Activated naive CD4-positive, alpha-beta T cell treated with anti-CD3 and anti-CD28 coated beads for 36 hours (primary cell): ENCODE results near the gene GSG1. TPM values are rescaled to one million over a fixed set of nuclear protein-coding genes. Genes with fewer than 3 reads are reported as not detected.

Experiments used
- CTCF ChIA-PET: fragments of 350-600 bp; sonication (Branson Sonifier 250); formaldehyde crosslinking; loops from one replicate; lab custom pipeline; 2021; ENCODE audit warnings: antibody characterized with exemption; lab: Charles Lee
- DNase-seq: peaks from one replicate; pipeline ENCODE4 v3.0.0-alpha.2; 2020
- H3K27ac Mint-ChIP-seq: one replicate; pipeline ENCODE4 v1.8.0; 2021; ENCODE audit warnings: mild to moderate bottlenecking, mixed read lengths
- H3K27me3 Mint-ChIP-seq: one replicate; pipeline ENCODE4 v1.8.0; 2021; ENCODE audit warnings: low read depth, mixed read lengths
- H3K36me3 Mint-ChIP-seq: one replicate; pipeline ENCODE4 v1.8.0; 2021; ENCODE audit warnings: low read depth, mixed read lengths
- H3K4me1 Mint-ChIP-seq: one replicate; pipeline ENCODE4 v1.8.0; 2021; ENCODE audit warnings: low read depth, mixed read lengths
- H3K4me3 Mint-ChIP-seq: one replicate; pipeline ENCODE4 v1.8.0; 2021; ENCODE audit warnings: mild to moderate bottlenecking, moderate library complexity, mixed read lengths
- H3K9me3 Mint-ChIP-seq: one replicate; pipeline ENCODE4 v1.8.0; 2021; ENCODE audit warnings: mixed read lengths
- intact Hi-C: fragments of 100-400 bp; cut with micrococcal nuclease; formaldehyde crosslinking; loops from one replicate; pipeline ENCODE4 v1.15.1; 2023
- total RNA-seq, 2 experiments: library from RNA; stranded (reverse); gene quantifications; one replicate each; pipeline ENCODE4 v1.2.3, GENCODE V29; 2021

Gene GSG1
- total RNA-seq, 2 experiments from 2014 or later, result not detected

DNA sequence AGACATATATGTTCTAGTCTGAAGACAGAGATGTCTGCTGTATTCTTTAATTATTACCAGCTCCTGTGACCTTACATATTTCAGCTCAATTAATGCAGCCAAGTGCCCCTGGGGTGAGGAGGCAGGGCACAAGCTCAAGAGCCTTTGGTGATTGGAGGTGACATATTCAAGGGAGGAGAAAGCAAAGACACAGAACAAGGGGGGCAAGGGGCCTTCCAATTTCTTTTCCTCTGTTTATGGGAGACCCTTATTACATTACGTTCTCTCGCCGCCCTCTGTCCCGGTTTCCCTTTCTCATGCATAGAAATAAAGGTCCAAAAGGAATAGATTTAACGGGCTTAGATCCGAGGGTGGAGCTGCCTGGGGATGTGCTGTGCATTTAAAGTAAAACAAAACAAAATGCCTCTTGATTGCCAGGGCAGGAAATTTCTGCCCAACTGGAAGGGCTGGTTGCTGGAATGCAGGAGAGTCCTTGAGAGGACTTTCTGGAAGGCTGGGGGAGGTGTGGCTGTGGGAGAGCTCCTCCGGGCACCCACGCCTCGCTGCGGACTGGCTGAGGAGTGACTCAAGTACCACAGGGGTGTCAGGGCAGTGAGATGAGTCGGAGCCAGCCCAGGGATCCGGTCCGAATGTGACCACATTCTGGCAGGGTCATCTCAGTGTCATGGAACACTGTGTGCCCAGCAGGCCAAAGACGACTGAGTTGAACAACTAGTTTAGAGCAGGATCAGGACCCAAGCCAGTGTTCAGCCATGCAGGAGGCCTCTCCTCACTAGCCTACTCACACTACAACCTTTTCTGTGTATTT is 32.1 kb upstream of the GSG1 start:
- Mint-ChIP-seq H3K36me3 (no peaks in the 10 kb centered on the region), H3K27ac (no peak overlapping the region), H3K9me3 (no peaks in the 10 kb centered on the region), H3K4me1 (no peaks in the 10 kb centered on the region), H3K4me3 (no peak overlapping the region), H3K27me3 (no peaks in the 10 kb centered on the region)
- CTCF ChIA-PET, result interaction anchor here (0.7 kb wide), 1 partner anchor 67 kb away, joined by 3 read pairs; no protein-coding TSS in a partner anchor
- DNase-seq, result no peak
- intact Hi-C loops, result no loop called here

DNA sequence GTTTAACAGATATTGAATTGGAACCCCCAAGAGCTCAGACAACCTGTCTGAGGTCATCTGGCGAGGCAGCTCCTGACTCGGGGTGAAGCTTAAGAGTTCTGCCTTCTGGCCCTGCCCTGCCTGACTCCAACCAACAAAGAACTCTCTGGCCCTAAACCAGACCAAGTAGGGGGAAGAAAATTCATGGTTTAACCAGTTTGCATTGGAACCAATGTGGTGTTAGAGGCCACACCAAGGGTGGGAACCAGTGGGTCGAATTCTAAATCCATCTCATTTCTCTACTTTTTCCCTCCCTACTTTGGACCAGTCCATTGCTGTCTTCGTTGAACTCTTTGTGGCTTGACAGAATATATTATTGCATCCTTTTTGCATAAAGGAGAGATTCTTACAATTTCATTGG is 30.4 kb upstream of the GSG1 start:
- Mint-ChIP-seq H3K9me3 (no peaks in the 10 kb centered on the region), H3K36me3 (no peaks in the 10 kb centered on the region), H3K4me3 (no peak overlapping the region), H3K4me1 (no peaks in the 10 kb centered on the region), H3K27me3 (no peaks in the 10 kb centered on the region), H3K27ac (no peak overlapping the region)
- no peak for DNase-seq
- CTCF ChIA-PET, result no interaction called here
- intact Hi-C loops, result no loop called here

DNA sequence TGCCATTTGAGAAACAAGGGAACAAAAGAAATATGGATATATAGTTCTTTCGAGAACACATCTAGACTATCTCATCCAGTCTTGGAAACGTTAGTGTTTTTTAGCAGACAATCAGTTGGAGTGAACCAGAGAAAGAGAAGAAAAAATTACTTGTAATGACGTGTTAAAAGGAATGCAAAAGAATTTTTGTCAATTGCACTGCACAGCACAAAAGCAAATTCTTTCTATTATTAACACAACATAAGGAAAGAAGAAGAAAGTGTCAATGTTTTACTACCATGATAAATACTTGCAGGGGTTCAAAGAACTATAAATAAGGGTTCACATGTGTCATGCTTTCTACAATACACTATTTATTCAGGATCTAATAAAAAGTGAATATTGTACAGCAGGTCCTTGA is 27.5 kb upstream of the GSG1 start:
- Mint-ChIP-seq H3K27ac (no peak overlapping the region), H3K9me3 (no peaks in the 10 kb centered on the region), H3K4me1 (no peaks in the 10 kb centered on the region), H3K27me3 (no peaks in the 10 kb centered on the region), H3K36me3 (no peaks in the 10 kb centered on the region), H3K4me3 (no peak overlapping the region)
- DNase-seq, result no peak
- CTCF ChIA-PET, result no interaction called here
- intact Hi-C loops, result no loop called here

DNA sequence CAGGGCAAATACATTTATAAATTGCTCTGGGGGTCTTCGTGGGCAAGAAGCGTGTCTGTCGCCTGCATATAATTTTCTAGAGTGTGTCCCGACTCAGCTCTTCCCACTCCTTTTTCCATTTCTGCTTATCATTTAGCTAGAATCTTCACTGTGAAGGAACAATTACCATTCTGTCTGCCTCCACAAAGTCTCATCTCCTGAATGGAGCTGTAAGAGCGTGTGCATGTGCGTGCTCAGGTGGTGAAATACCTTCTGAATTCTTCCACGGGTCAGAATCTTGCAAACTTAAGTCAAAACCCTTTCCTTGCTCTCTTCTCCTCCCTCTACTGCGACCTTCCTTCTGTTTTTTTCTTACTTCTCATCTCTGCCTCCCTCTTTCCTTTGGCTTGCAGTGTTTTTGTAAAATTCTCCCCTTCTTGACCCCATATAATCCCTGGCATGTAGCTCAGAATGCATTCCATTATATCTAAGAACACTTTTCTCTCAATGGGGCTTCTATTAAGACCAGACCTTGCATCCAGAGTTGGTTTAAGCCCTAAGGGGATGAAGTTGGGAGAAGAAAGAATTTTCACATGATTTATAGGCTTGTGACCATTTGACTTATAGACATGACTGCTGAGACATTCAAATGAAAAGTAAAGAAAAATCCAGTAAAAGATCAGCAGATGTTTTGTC is 25.0 kb upstream of the GSG1 start:
- DNase-seq, result no peak
- CTCF ChIA-PET, result interaction anchor here (0.6 kb wide), 1 partner anchor 84 kb away, joined by 3 read pairs; no protein-coding TSS in a partner anchor
- Mint-ChIP-seq H3K4me3 (no peak overlapping the region), H3K27ac (no peak overlapping the region), H3K9me3 (no peaks in the 10 kb centered on the region), H3K36me3 (no peaks in the 10 kb centered on the region), H3K27me3 (no peaks in the 10 kb centered on the region), H3K4me1 (no peaks in the 10 kb centered on the region)
- intact Hi-C loops, result no loop called here

DNA sequence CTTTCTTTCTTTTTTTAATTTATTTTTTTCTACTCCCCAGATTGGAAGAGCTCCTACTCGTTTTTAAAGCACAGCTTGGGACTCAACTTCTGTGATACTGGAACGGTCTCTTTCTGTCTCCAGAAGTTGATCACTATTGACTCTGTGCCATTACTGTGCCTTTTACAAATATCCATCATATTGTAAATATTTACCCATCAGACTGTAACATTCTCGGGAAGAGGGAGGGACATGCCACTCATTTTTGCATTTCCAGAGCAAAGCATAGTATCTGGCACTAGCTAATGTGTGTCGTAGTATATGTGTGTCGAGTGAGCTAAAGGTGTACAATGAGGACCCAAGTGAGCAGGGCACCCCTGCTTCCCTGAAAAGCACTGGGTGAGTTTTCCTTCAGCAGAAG is 24.0 kb upstream of the GSG1 start:
- Mint-ChIP-seq H3K4me1 (no peaks in the 10 kb centered on the region), H3K36me3 (no peaks in the 10 kb centered on the region), H3K27ac (no peak overlapping the region), H3K9me3 (no peaks in the 10 kb centered on the region), H3K27me3 (no peaks in the 10 kb centered on the region), H3K4me3 (no peak overlapping the region)
- intact Hi-C loops, result no loop called here
- CTCF ChIA-PET, result interaction anchor here (0.7 kb wide), 1 partner anchor 151 kb away, joined by 3 read pairs; no protein-coding TSS in a partner anchor
- DNase-seq, result no peak

DNA sequence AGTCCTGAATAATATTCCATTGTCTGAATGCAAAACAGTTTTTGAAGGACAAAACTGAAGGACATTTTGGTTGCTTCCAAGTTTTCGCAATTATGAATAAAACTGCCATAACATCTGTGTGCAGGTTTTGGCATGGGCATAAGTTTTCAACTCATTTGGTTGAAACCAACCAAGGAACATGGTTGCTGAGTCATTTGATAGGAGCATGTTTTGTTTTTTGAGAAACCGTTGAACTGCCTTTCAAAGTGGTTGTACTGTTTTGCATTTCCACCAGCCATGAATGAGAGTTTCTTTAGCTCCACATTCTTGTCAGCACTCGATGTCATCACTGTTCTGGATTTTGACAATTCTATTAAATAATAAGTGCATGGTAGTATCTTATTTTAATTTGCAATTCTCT is 23.0 kb upstream of the GSG1 start:
- H3K36me3 Mint-ChIP-seq, result no peaks in the 10 kb centered on the region
- intact Hi-C loops, result no loop called here
- H3K9me3 Mint-ChIP-seq, result no peaks in the 10 kb centered on the region
- no peaks in the 10 kb centered on the region for H3K4me1 Mint-ChIP-seq
- H3K27me3 Mint-ChIP-seq, result no peaks in the 10 kb centered on the region
- H3K27ac Mint-ChIP-seq, result no peak overlapping the region
- no peak for DNase-seq
- CTCF ChIA-PET, result no interaction called here
- no peak overlapping the region for H3K4me3 Mint-ChIP-seq

DNA sequence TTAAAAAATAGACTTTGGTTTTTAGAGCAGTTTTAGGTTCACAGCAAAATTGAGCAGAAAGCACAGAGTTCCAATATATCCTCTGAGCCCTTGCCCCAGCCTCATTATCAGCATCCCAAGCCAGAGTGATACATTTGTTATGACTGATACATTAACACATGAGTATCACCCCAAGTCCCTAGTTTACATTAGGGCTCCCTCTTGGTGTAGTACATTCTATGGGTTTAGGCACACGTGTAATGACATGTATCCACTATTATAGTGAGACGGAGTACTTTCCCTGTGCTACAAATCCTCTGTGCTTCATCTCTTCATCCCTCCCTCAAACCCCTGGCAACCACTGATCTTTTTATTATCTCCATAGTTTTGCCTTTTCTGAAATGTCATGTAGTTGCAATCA is 22.5 kb upstream of the GSG1 start:
- no peaks in the 10 kb centered on the region for H3K4me1 Mint-ChIP-seq
- H3K4me3 Mint-ChIP-seq, result no peak overlapping the region
- H3K27me3 Mint-ChIP-seq, result no peaks in the 10 kb centered on the region
- H3K9me3 Mint-ChIP-seq, result no peaks in the 10 kb centered on the region
- no peak overlapping the region for H3K27ac Mint-ChIP-seq
- H3K36me3 Mint-ChIP-seq, result no peaks in the 10 kb centered on the region
- CTCF ChIA-PET, result no interaction called here
- intact Hi-C loops, result no loop called here
- no peak for DNase-seq

DNA sequence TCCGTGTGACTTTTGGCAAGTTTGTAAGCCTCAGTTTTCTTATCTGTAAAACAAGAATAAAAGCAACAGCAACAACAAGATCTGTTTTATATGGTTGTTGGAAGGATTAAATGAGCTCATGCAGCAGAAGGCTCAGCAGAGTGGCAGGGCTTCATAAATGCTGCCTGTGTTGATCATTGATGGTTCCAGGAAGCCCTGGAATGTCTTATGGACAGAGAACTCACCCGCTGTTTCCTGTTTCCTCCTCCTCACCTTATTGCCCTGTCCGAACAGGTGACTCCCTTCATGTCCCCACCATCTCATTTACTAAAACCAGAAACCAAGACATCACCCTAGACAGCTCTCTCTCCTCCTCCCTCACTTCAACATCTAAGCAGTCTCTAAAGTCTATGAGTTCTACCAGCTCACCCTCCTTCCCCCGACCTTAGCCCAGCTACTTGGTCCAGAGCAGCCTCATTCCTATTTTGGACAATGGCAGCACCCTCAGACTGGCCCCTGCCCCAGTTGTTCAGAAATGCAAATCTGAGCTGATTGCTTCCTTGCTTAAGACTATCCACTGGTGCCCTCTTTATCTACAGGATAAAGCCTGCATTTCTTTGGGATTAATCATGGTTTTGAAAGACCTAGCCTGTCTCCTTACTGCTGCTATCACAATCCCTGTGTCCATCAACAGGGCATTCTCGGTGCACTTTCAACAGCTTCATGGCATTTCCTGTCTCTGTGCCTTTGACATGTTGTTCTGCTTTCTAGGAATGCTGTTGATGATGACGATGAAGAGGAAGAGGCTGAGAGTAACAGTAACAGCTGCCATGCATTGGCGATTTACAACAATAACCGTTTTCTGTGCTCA is 21.4 kb upstream of the GSG1 start:
- no peak for DNase-seq
- CTCF ChIA-PET, result interaction anchor here (0.6 kb wide), 1 partner anchor 10 kb away, joined by 3 read pairs; no protein-coding TSS in a partner anchor

DNA sequence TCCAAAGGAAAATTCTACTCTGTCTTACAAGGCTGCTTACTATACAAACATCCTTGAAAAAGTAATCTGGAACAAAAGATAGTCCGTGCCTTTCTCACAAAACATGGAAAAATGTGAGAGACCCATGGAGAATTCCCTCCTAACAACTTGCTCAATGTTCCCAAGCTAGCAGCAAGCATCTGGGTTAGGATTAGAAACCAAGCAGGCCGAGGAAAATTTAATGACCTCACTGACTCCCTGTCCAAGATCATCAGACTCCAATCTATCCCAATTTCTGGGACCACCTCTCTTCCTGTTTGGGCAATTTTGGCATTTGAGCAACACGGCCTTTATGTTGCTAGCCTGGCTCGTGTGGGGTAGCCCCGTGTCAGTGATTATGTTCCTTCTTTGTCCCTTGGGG is 18.1 kb upstream of the GSG1 start:
- Mint-ChIP-seq H3K9me3 (no peaks in the 10 kb centered on the region), H3K4me1 (no peaks in the 10 kb centered on the region), H3K27me3 (no peaks in the 10 kb centered on the region), H3K4me3 (no peak overlapping the region), H3K27ac (no peak overlapping the region), H3K36me3 (no peaks in the 10 kb centered on the region)
- intact Hi-C loops, result no loop called here
- no peak for DNase-seq
- CTCF ChIA-PET, result interaction anchor here (1.4 kb wide), 1 partner anchor 90 kb away, joined by 5 read pairs; no protein-coding TSS in a partner anchor

More for the DNA sequence above, 21.4 kb upstream of the GSG1 start:
- no peak overlapping the region for H3K4me3 Mint-ChIP-seq
- H3K27ac Mint-ChIP-seq, result no peak overlapping the region
- H3K9me3 Mint-ChIP-seq, result no peaks in the 10 kb centered on the region
- no peaks in the 10 kb centered on the region for H3K27me3 Mint-ChIP-seq
- H3K36me3 Mint-ChIP-seq, result no peaks in the 10 kb centered on the region
- intact Hi-C loops, result no loop called here
- H3K4me1 Mint-ChIP-seq, result no peaks in the 10 kb centered on the region

DNA sequence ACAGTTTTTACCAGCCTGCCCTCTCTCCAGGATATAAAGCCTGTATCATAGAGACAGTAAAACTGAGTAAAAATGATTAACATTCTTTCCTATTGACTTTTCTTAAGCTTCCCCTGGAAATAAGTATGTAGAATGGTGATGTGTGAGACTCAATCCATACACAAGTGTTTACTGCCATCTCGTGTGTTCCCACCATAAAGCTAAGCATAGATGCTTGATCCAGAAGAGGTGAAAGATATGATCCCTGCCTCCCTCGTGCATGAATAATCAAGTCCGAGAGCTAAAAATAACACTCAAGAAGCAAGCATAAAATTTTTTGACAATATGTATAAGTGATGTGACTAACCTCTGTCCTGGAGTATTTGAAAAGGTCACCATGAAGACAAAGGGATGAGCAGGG is 16.9 kb upstream of the GSG1 start:
- Mint-ChIP-seq H3K9me3 (no peaks in the 10 kb centered on the region), H3K4me3 (no peak overlapping the region), H3K4me1 (no peaks in the 10 kb centered on the region), H3K36me3 (no peaks in the 10 kb centered on the region), H3K27me3 (no peaks in the 10 kb centered on the region), H3K27ac (no peak overlapping the region)
- no peak for DNase-seq
- CTCF ChIA-PET, result interaction anchor here (0.6 kb wide), 1 partner anchor 44 kb away, joined by 3 read pairs; no protein-coding TSS in a partner anchor
- intact Hi-C loops, result no loop called here

DNA sequence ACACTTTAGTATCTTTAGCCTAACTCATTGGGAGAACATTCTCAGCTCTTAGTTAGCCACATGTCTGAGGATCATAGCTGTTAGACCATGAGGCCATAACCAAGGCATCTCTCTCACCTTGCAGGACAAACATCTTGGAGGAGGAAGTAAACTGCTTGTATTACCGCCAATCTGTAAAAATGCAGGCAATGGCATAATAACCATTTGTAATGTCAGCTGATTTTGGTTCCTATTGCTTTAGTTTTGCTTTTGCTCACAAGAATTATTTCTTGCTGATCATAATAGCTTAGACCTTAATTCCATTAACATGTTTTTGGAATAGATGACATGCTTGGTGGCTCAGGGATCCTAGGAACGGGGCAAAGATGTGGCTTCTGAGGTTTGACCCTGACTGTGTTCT is 16.4 kb upstream of the GSG1 start:
- no peak overlapping the region for H3K4me3 Mint-ChIP-seq
- DNase-seq, result no peak
- intact Hi-C loops, result no loop called here
- H3K27ac Mint-ChIP-seq, result no peak overlapping the region
- no peaks in the 10 kb centered on the region for H3K36me3 Mint-ChIP-seq
- CTCF ChIA-PET, result no interaction called here
- no peaks in the 10 kb centered on the region for H3K27me3 Mint-ChIP-seq
- no peaks in the 10 kb centered on the region for H3K4me1 Mint-ChIP-seq
- H3K9me3 Mint-ChIP-seq, result no peaks in the 10 kb centered on the region

DNA sequence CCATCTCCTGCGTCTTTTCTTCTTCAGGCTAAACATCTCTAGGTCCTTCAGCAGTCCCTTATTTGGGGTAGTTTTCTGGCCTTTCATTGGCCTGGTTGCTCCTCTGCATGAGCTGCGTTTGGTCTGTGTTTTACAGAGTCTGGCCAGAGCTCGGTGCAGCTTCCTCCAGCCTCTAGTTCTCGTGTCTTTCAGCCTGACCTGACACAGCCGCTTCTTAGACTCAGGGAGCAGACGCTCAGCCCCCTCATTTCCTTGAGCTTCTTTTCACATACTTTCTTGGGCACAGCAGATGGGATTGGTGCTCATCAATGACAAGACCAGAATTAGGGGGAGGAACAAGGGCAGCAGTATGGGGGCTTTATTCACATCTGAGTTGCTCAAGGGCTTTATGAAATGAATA is 13.6 kb upstream of the GSG1 start:
- intact Hi-C loops, result no loop called here
- H3K4me1 Mint-ChIP-seq, result no peaks in the 10 kb centered on the region
- no peaks in the 10 kb centered on the region for H3K36me3 Mint-ChIP-seq
- DNase-seq, result no peak
- no peaks in the 10 kb centered on the region for H3K9me3 Mint-ChIP-seq
- H3K27ac Mint-ChIP-seq, result no peak overlapping the region
- no peak overlapping the region for H3K4me3 Mint-ChIP-seq
- CTCF ChIA-PET, result interaction anchor here (0.6 kb wide), 1 partner anchor 1661 kb away, joined by 4 read pairs; no protein-coding TSS in a partner anchor
- no peaks in the 10 kb centered on the region for H3K27me3 Mint-ChIP-seq
